ENCODE measurements around the gene RHBDL3.
A peak's percentile ranks its signal among the peaks of the same experiment; 100 is the strongest.
"Not testable (repeated sequence)": the region's sequence is repeated elsewhere in the genome, so short reads cannot be mapped to it uniquely, and the experiment has no call there.

The RHBDL3 gene

DNA sequence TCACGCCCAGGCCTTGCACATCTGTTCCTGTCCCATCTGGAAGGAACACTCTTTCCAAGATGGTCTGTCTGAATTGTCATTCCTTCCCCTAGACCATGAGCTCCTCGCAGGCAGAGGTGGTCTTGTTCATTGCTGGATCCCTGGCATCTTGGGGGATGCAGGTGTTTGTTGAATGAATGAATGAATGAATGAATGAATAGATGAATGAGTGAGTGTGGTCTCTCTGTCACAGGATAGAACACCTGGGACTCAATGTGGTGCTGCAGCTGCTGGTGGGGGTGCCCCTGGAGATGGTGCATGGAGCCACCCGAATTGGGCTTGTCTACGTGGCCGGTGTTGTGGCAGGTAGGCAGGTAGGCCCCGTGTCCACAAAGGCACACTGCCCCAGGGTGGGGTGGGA, 32.2 kb downstream of the RHBDL3 start:
- no peak for DNase-seq

DNA sequence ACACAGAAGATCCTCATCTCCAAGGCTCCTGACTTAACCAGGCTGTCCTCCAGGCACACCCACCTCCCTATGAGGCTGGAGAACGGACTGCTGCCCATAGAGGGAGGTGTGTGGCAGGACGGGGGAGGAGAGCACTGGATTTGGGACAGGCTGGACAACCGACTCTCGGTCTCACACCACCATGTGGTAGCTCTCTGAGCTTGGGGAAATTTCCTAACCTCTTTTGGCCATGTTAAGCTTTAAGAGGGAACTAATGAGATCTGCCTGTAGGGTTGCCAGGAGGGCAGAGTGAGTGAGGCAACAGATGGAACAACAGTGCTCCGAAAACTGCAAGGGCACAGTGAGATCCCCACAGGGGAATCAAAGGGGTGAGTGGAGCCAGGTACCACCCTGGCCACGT, 32.7 kb downstream of the RHBDL3 start:
- DNase-seq = no peak

DNA sequence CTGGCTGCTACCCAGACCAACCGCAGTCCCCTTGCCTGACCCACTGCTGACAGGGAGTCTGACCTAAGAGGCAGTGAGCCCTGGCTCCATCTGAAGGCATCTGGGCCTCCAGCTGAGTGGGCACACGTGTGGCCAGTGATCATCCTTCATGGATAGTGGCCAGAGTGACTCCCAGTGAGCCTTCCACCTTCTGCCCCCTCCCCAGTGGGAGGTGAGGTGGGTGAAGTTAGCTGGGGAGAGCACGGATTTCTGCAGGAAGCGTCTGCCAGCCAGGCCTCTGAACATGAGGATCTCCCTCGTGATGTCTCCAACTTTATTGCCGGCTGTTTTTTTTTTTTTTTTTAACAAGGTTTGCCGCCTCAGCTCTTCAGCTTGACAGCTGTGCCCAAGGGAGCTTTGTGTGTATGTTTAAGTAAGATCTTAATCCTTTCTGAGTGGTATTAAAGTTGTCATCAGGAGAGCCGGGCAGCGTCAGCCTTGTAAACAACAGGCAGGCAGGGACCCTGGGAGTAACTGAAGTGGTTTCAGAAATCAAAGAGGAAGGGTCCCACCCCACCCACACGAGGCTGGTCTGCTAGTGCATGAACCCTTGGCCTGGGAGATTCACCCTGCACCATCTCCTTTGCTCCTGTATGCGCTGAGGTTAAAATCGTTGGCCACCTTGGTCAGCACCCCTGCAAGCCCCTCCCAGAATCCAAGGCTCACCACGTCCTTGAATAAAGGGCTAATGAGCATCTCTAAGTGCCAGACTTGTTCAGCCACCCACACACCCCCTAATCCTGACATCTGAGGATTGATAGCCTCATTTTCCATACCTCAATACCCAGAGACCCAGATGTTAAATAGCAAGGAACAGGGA, 33.3 kb downstream of the RHBDL3 start:
- DNase-seq = peak; percentile 32

DNA sequence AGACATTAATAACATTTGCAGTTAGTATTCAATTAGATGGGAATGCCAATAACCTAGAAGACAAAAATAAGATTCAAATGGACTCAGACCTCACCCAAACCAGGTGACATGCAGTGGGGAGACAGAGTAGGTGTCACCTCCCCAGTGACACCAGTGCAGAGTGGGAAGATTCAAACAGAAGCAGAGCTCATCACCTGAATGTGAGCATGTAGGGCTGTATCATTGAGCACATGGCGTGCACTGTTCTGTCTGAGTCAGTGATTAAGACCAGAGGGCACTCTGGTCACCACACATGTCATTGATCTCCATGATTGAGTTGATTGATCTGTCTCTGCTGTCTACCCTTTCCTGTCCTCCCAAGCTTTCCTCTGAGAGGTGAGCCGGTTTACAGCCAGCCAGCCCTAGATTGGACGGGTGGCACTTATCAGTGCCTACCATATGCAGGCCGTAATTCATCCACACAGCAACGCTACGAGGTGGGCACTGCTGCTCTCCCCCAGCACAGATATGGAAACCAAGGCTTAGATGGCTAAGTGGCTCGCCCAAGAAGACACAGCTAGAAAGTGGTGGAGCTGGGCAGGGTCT, 34.0 kb downstream of the RHBDL3 start:
- DNase-seq = no peak

DNA sequence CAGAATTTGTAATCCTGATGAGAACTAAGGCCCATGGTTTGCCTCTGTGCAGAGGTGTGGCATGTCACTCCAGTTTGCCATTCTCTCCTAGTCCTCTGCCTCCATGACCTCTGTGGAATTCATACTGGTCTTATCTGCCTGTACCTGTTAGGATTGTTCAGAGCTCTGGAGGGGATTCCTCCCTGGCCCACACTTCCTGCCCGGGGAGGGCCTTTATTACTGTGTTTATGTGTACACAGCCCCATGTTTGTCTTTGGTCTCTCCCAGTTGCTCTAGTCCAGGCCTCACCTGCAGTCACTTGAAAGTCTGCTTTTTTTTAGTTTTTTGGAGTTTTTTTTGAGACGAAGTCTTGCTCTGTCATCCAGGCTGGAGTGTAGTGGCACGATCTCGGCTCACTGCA, 36.4 kb downstream of the RHBDL3 start:
- peak; percentile 31 for DNase-seq

DNA sequence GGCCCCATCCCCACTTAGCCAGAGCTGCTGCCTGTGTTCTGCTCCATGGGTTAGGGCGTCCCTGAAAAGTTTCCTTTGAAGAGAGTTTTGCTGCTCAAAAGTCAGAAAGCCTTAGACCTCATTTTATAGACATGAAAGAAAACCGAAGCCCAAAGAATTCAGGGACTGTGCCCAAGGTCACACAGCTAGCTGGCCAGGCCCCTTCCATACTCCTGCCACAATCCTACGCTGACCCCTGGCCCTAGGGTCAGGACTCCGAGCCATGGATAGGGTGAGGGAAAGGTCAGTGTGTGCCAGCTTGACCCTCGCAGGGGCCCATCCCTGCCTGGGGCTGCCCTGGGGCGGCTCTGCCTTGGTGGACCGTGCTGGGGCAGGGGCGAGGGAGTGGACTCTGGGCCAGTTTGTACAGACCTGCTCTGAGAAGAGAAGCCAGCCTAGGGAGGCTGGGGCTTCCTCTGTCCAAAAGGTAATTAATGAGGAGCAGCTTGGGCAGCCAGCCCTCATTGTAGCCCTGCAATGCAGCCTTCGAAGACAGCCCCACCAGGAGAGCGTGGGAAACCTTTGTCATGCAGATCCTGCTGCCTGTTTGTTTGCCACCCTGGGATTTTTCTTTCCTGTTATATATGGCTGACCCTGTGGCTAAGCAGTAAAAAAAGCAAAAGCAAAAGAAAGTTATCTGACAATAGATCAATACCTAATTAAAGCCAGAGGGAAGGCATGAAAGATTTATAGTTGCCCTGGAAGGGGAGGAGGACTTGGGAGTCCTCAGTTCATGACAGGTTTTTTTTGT, 37.4 kb downstream of the RHBDL3 start:
- peak; percentile 84 for DNase-seq

DNA sequence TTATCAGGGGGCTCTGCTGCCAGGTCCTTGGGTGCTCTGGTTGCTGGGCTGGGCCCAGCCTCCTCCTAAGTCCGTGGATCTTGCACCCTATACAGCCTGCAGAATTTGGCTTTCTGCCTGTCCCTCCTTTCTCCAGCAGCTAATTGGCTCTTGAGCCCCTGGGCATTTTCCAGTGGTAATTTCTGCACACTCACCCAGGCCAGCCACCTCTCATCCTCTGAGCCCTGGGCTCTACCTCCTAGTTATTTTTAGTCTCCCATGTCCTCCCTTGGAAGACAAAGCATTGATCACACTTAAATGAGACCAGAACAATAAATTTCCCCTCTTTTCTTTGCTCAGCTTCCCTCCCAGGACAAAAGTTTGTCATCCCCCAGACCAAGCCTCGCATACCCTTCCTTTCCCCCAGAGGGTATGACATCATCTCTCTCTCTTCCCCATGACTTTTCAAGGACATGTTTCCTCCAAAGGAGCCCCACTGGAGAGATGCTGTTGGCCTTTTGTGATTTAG, 38.2 kb downstream of the RHBDL3 start:
- DNase-seq = peak; percentile 81

DNA sequence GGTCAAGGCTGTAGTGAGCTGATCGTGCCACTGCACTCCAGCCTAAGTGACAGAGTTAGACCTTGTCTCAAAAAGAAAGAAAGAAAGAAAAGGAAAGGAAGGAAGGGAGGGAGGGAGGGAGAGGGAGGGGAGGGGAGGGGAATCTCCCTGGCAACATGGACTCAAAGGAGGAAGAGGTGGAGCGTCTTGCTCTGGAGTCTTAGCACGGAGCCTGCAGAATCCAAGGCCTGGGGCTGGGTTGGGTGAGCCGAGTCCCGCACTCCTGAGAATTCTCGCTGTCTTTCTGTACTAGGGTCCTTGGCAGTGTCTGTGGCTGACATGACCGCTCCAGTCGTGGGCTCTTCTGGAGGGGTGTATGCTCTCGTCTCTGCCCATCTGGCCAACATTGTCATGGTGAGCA, 39.4 kb downstream of the RHBDL3 start:
- DNase-seq = no peak

DNA sequence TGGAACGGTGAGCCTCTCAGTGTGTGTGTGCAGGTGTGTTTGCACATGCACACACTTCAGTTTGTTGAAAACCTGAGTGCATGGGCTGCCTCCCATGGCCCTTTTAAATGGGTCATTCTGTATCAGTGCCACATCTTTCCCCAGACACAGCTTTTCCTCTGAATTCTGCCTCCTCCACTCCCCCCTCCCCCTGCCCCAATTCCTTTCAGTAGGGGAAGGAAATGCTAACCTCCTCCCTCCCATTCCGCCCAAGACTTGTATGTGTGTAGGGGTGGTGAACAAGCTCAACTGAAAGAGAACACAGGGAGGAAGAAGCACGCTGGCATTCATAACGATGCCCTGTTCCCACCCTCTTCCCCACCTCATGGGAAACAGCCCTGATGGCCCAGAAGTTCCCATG, 42.0 kb downstream of the RHBDL3 start:
- no peak for DNase-seq

DNA sequence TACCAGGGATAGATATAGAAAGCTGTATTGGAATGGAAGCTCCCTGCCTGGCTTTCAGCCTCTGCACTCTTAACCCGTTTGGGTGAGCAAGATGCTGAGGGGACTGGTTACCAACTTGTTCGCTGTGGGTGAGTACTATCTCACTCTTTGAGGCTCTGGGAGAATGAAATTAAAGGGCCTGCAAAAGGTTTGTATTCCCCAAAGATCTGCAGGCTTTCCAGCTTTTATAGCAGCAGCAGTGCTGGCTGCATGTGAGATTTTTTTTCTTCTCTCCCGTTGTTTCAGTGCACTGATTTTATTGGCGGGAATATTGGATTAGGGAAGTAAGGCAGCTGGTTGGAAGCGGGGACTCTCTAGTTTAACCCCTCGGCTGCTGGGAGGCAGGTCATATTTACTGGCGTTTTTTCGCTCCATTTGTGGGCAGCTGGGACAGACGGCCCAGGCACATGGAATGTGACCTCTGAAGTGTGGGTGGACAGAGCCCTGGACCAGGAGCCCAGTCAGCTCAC, 45.5 kb downstream of the RHBDL3 start:
- DNase-seq = peak; percentile 43

DNA sequence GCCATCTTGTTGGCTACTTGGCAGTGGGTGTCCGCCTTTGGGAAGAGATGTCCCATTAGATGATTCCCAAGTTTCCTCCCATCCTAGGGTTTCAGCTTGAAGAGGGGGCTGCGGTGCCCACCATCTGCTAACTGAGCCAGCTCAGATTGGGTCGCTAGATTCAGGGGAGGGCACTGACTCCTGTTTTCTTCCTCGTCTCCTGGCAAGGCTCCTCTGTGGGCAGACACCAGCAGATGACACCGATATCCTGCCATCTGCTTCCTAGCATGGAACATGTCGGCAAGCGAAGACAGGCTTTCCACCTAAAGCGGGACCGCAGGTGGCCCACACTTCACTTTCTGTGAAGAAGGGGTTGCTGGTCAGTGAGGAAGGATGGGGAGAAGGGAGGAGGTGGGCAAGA, 49.0 kb downstream of the RHBDL3 start:
- DNase-seq = peak; percentile 52

DNA sequence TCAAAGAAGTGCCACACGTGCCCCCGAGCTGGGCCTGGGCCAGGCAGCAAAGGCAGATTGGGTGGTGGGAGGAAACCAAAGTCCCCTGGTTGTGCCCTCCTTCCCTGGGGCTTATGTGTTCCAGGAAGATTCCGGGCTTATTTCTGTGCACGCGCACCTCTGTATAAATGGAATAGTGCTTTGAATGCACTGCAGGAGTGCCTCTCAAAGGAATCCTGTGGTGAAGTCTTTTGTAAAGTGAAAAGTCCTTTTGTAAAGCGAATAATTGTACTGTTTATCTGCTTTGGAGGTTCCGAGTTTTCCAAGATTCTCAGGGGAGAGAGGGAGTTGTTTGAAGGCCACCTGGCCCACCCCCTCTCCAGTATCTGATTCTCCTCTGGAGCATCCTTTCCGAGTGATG, 49.5 kb downstream of the RHBDL3 start:
- peak; percentile 67 for DNase-seq

DNA sequence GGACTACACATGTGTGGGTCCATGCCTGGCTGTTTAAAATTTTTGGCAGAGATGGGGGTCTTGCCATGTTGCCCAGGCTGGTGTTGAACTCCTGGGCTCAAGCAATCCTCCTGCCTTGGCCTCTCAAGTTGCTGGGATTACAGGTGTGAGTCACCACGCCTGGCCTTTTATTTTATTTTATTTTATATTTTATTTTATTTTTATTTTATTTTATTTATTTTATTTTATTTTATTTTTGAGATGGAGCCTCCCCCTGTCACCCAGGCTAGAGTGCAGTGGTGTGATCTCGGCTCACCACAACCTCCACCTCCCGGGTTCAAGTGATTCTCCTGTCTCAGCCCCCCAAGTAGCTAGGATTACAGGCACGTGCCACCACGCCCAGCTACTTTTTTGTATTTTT, 51.0 kb downstream of the RHBDL3 start:
- DNase-seq = not testable (repeated sequence)

DNA sequence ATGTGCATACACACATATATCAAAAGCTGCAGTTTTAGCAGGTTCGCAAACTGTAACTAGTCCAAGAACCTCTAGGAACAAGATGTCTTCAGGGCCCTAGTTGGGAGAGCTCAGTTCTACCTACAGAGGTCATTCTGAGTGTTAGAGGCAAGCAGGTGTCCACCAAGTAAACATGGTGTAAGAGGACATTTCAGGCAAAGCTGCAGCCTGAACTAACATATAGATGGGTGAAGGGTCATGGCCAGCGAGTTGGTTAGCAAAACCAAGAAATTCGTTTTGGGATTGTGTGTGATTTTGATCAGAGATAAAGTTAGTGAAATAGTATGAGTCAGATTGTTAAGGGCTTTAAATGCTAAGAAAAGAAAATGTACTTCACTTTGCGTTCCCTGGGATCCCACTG, 51.7 kb downstream of the RHBDL3 start:
- DNase-seq = no peak

DNA sequence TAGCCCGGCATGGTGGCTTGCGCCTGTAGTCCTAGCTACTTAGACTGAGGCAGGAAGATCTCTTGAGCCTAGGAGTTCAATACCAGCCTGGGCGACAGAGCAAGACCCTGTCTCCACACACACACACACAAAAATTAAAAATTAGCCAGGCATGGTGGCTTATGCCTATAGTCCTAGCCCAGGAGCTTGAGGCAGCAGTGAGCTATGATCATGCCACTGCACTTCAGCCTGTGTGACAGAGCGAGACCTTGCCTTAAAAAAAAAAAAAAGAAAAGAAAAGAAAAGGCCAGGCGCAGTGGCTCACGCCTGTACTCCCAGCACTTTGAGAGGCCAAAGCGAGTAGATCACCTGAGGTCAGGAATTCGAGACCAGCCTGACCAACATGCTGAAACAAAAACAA, 52.4 kb downstream of the RHBDL3 start:
- no peak for DNase-seq

DNA sequence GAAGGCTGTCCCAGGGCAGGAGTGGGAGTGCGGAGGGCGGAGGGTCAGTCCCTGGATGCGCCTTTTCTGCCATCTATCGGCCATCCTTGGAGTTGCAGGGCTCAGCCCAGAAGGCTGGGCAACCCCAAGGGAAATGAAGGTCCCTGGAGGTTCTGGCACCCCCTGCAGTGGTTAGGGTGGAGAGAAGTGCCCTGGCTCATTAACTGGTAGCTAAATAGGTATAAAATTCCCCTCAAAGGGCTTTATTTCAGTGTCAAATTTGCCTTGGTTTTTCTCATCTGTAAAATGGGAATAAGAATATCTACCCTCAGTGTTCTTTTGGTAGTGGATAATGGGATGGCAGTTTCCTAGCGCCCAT, 53.9 kb downstream of the RHBDL3 start:
- peak; percentile 77 for DNase-seq

DNA sequence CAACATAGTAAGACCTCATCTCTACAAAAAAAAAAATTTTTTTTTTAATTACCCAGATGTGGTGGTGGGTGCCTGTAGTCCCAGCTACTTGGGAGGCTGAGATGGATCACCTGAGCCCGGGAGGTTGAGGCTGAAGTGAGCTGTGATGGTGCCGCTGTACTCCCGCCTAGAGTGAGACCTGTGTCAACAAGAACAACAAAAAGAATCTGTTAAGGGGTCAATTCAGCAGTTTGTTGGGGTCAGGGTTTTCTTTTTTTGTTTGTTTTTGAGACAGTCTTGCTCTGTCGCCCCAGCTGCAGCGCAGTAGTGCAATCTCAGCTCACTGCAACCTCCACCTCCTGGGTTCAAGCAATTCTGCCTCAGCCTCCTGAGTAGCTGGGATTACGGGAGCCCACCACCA, 54.4 kb downstream of the RHBDL3 start:
- not testable (repeated sequence) for DNase-seq

DNA sequence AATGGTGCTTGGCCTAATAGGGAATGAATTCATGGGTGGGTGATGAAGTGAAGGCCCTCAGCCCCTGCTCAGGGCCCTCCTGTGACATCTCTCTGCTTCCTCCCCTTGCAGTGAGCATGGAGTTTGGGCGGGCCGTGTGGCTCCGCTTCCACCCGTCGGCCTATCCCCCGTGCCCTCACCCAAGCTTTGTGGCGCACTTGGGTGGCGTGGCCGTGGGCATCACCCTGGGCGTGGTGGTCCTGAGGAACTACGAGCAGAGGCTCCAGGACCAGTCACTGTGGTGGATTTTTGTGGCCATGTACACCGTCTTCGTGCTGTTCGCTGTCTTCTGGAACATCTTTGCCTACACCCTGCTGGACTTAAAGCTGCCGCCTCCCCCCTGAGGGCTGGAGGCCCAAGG, 55.2 kb downstream of the RHBDL3 start:
- no peak for DNase-seq

DNA sequence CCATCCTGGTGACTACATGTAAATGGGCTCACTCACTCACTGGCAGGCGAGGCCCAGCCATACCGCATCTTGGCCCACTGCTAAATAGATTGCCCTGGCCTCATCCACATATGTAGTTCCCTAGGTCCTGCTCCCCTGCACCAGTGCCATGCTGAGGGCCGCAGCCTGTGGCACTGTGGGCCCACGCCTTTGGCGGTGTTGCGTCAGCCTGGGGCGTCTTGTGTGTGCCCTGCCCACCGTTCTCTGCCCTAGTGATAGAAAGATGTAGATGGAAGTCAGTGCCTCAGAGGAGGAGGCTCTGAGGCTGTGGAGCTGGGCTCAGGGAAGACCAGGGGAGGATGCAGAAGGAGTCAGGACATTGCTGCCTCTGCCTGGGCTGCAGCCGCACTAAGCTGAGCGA, 57.4 kb downstream of the RHBDL3 start:
- no peak for DNase-seq

DNA sequence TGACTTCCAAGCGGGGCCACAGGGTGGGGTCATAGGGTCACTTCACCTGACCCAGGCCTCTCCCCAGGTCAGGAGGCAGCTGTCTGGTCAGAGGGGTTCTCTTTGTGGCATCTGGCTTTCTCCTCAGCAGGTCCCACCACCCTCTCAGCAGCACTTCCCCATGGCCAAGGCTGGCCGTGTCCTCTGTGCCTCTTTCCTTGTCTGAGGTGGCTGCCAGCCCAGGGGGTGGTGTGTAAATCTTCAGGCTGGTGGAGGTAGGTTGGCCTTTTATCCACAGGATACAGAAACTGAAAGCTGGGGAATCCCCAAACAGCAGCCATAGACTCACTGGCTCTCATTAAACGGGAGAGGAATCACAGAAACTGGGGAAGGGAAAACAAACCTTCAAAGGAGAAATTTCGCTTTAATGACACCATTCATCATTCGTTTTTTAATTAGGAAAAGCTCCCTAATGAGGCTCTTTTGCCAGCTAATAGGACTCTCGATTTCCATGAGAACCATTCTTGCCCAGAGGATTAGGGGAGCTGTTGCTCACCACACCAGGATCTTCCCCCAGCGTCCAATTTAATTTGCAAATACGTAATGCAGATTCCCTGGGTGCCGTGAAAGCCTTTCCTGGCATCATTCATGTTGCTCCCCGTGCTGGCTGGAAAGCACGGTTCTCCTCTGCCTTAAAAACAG, 58.3 kb downstream of the RHBDL3 start:
- peak; percentile 60 for DNase-seq

DNA sequence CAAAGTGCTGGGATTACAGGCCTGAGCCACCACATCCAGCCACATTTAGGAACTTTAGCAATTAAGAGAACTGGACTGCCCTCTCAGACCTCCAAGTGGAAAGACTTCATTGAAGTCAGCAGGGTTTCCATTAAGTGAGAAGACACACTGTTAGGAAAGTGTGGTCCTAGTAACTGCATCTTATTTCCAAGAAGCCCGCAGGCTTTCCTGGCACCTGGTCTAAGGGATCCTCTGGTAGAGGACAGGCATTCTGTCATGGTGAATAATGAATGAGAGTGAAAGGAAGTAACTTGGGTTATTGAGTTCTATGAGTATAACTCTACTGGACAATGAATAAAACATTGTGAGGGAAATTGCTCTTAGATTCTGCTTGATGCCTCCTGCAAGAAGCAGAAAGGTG, 62.3 kb downstream of the RHBDL3 start:
- no peak for DNase-seq

DNA sequence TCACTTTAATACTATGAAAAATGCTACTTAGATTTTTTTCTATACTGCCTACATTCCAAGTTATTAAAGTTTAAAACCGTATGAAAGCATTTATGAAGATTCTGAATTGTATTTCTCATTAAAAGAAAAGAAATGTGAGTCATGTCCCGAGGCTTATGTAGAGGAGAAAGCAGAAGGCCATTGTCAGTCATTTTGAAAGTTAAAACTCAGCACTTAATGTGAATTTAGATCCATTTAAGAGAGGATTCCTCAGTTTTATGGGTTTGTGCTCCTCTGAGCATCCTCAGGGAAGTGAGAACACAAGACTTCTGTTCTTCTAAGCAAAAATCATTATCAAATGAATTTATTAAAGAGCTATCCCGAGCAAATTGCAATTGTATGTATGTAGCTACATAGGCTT, 64.5 kb downstream of the RHBDL3 start:
- DNase-seq = no peak

Measured in NCI-H69 (cell line).